Hepatocyte (in vitro differentiated cells): ENCODE data around the gene DIRAS1. TPM values are rescaled to one million over a fixed set of nuclear protein-coding genes. Genes with fewer than 3 reads are reported as not detected.

Experiments used
- DNase-seq: peaks from one replicate; pipeline ENCODE4 v3.0.0-alpha.2; 2016; ENCODE audit warnings: low spot score
- H2AFZ ChIP-seq: fragments of 200-600 bp; sonication (generic); 2 replicates; pipeline ENCODE4 v1.6.0; 2016; ENCODE audit warnings: antibody characterized with exemption, mild to moderate bottlenecking
- H3K27ac ChIP-seq: fragments of 200-600 bp; sonication (generic); 2 replicates; pipeline ENCODE4 v1.5.1; 2016; ENCODE audit warnings: mild to moderate bottlenecking
- H3K27me3 ChIP-seq: fragments of 200-600 bp; sonication (generic); 2 replicates; pipeline ENCODE4 v1.6.1; 2016
- H3K36me3 ChIP-seq: fragments of 200-600 bp; sonication (generic); replicated peaks from 2 replicates; pipeline ENCODE4 v1.5.1; 2016; ENCODE audit warnings: low read depth; ENCODE audit not compliant: insufficient read depth
- H3K4me1 ChIP-seq: fragments of 200-600 bp; sonication (generic); 2 replicates; pipeline ENCODE4 v1.5.1; 2016; ENCODE audit warnings: mild to moderate bottlenecking, moderate library complexity; ENCODE audit not compliant: insufficient read depth
- H3K4me2 ChIP-seq: fragments of 200-600 bp; sonication (generic); 2 replicates; pipeline ENCODE4 v1.6.0; 2016
- H3K4me3 ChIP-seq: fragments of 200-600 bp; sonication (generic); 2 replicates; pipeline ENCODE4 v1.5.1; 2016; ENCODE audit warnings: mild to moderate bottlenecking
- H3K79me2 ChIP-seq: fragments of 200-600 bp; sonication (generic); 2 replicates; pipeline ENCODE4 v1.6.0; 2017; ENCODE audit warnings: mild to moderate bottlenecking
- H3K9me2 ChIP-seq: fragments of 200-600 bp; sonication (generic); replicated peaks from 2 replicates; pipeline ENCODE4 v1.6.0; 2017; ENCODE audit warnings: mild to moderate bottlenecking; ENCODE audit not compliant: insufficient read depth
- H3K9me3 ChIP-seq: fragments of 200-600 bp; sonication (generic); 2 replicates; pipeline ENCODE4 v1.5.1; 2016; ENCODE audit warnings: low read depth, mild to moderate bottlenecking
- H4K20me1 ChIP-seq: fragments of 200-600 bp; sonication (generic); 2 replicates; pipeline ENCODE4 v1.6.0; 2016; ENCODE audit warnings: mild to moderate bottlenecking; ENCODE audit not compliant: insufficient read depth, poor library complexity, severe bottlenecking
- EZH2 ChIP-seq: fragments of 200-600 bp; sonication (generic); IDR thresholded peaks from 2 replicates; pipeline ENCODE4 v1.6.1; 2016; ENCODE audit warnings: antibody characterized with exemption, mild to moderate bottlenecking, borderline replicate concordance
- EZH2phosphoT487 ChIP-seq: fragments of 200-600 bp; sonication (generic); IDR thresholded peaks from one replicate; pipeline ENCODE4 v1.6.1; 2018; ENCODE audit warnings: antibody characterized with exemption, mild to moderate bottlenecking, low read depth, moderate library complexity; ENCODE audit not compliant: unreplicated experiment, severe bottlenecking
- WGBS: methylation state at CpG from one replicate; pipeline ENCODE4 v1.1.6; 2016; ENCODE audit warnings: low lambda C conversion rate; ENCODE audit errors: missing lambda C conversion rate; 5-methylcytosine and 5-hydroxymethylcytosine counted together
- polyA plus RNA-seq: library from polyadenylated mRNA; unstranded; fragments of >200 nt; fragmentation: Nextera tagmentation; extraction: Ambion mirVana; gene quantifications from 2 replicates; pipeline ENCODE4 v1.2.1, GENCODE V29; 2016
- total RNA-seq: library from RNA; depleted of rRNA; stranded (reverse); fragments of >200 nt; gene quantifications from 2 replicates; pipeline ENCODE4 v1.2.3, GENCODE V29; 2014
- TF ChIP-seq, protein P1 (sequence below): fragments of 200-600 bp; sonication (generic); IDR thresholded peaks from 2 replicates; pipeline ENCODE4 v1.5.1; 2016; ENCODE audit warnings: antibody characterized with exemption, mild to moderate bottlenecking; ENCODE audit not compliant: poor library complexity

DIRAS1 gene
- total and polyA plus RNA-seq, 2 experiments from 2014 or later, result 1.5 to 2.4 TPM

- no peaks in the 10 kb centered on the region for H3K9me2 ChIP-seq
- no peaks in the 10 kb centered on the region for H3K36me3 ChIP-seq
- H3K9me3 ChIP-seq, result no peaks in the 10 kb centered on the region
- no peak overlapping the region for H3K27ac ChIP-seq
- H3K79me2 ChIP-seq, result no peaks in the 10 kb centered on the region
- no peaks in the 10 kb centered on the region for H3K4me1 ChIP-seq
- 98% methylated on average over 48 of the region's 48 CpGs for WGBS
- no peaks in the 10 kb centered on the region for H4K20me1 ChIP-seq
- no peak overlapping the region for H3K4me3 ChIP-seq
- TF ChIP-seq, protein P1, sequence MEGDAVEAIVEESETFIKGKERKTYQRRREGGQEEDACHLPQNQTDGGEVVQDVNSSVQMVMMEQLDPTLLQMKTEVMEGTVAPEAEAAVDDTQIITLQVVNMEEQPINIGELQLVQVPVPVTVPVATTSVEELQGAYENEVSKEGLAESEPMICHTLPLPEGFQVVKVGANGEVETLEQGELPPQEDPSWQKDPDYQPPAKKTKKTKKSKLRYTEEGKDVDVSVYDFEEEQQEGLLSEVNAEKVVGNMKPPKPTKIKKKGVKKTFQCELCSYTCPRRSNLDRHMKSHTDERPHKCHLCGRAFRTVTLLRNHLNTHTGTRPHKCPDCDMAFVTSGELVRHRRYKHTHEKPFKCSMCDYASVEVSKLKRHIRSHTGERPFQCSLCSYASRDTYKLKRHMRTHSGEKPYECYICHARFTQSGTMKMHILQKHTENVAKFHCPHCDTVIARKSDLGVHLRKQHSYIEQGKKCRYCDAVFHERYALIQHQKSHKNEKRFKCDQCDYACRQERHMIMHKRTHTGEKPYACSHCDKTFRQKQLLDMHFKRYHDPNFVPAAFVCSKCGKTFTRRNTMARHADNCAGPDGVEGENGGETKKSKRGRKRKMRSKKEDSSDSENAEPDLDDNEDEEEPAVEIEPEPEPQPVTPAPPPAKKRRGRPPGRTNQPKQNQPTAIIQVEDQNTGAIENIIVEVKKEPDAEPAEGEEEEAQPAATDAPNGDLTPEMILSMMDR, result no peak
- TF ChIP-seq EZH2 (no peak), EZH2phosphoT487 (no peak)
- DNase-seq, result no peak
- H2AFZ ChIP-seq, result no peak overlapping the region
- H3K4me2 ChIP-seq, result no peak overlapping the region
- no peaks in the 10 kb centered on the region for H3K27me3 ChIP-seq
These were observed 36.0 kb upstream of the DIRAS1 start for GRCh38 chr19:2756921-2757881.

DNA sequence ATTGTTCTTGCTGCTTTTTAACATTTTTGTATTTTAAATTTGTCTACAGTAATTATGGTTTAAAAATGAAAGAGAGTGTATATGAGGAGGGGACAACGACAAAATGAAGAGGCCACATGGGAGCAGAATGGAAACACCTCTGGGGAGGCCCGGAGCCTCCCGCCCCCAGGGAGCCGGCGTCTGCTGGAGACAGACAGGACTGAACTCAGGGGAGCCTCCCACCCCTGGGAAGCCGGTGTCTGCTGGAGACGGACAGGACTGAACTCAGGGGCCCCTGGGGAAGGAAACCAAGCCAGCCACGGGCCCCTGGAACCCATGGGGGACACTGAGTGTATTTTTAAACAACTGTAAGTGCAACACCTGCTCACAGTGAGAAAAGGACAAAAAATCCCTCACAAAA, 35.3 kb upstream of the DIRAS1 start:
- Histone ChIP-seq H3K4me2 (no peak overlapping the region), H2AFZ (no peak overlapping the region), H3K9me2 (no peaks in the 10 kb centered on the region), H4K20me1 (no peaks in the 10 kb centered on the region), H3K4me1 (no peaks in the 10 kb centered on the region), H3K4me3 (no peak overlapping the region), H3K27me3 (no peaks in the 10 kb centered on the region), H3K27ac (no peak overlapping the region), H3K36me3 (no peaks in the 10 kb centered on the region), H3K79me2 (no peaks in the 10 kb centered on the region), H3K9me3 (no peaks in the 10 kb centered on the region)
- DNase-seq, result no peak
- TF ChIP-seq, protein P1, result no peak
- TF ChIP-seq EZH2 (no peak), EZH2phosphoT487 (no peak)
- WGBS, result 93% methylated on average over 8 of the region's 8 CpGs

GRCh38 chr19:2755811-2756210, 34.6 kb upstream of the DIRAS1 start:
- WGBS, result 95% methylated on average over 16 of the region's 16 CpGs
- no peak overlapping the region for H3K4me3 ChIP-seq

More at GRCh38 chr19:2755811-2756210, 34.6 kb upstream of the DIRAS1 start:
- H3K27ac ChIP-seq, result no peak overlapping the region
- no peak overlapping the region for H3K4me2 ChIP-seq
- no peaks in the 10 kb centered on the region for H3K9me3 ChIP-seq
- H4K20me1 ChIP-seq, result no peaks in the 10 kb centered on the region
- no peaks in the 10 kb centered on the region for H3K79me2 ChIP-seq
- H2AFZ ChIP-seq, result no peak overlapping the region
- H3K9me2 ChIP-seq, result no peaks in the 10 kb centered on the region
- no peak for DNase-seq
- no peaks in the 10 kb centered on the region for H3K4me1 ChIP-seq
- TF ChIP-seq EZH2phosphoT487 (no peak), EZH2 (no peak)
- TF ChIP-seq, protein P1, result no peak
- H3K27me3 ChIP-seq, result no peaks in the 10 kb centered on the region
- H3K36me3 ChIP-seq, result no peaks in the 10 kb centered on the region
